Duodenal mucosa (tissue), 2 donors: ENCODE data around the gene GPATCH8.

Source experiments
- H3K27ac ChIP-seq: one replicate; pipeline ENCODE4 v1.7.0; 2013; ENCODE audit warnings: low read depth, low read length
- H3K27me3 ChIP-seq, 2 donors: one replicate each; pipeline ENCODE4 v1.7.0; 2013; ENCODE audit warnings: low read length in 2 of 2, control low read depth in 1 of 2; ENCODE audit not compliant: insufficient read depth in 2 of 2, control insufficient read depth in 1 of 2
- H3K36me3 ChIP-seq, 2 donors: one replicate each; pipeline ENCODE4 v1.7.0; 2013; ENCODE audit warnings: low read length in 2 of 2, control low read depth in 1 of 2; ENCODE audit not compliant: insufficient read depth in 2 of 2, control insufficient read depth in 1 of 2
- H3K4me1 ChIP-seq, 2 donors: one replicate each; pipeline ENCODE4 v1.7.0; 2013; ENCODE audit warnings: low read length in 2 of 2, control low read depth in 1 of 2; ENCODE audit not compliant: insufficient read depth in 2 of 2, control insufficient read depth in 1 of 2
- H3K4me3 ChIP-seq, 2 donors: one replicate each; pipeline ENCODE4 v1.7.0; 2013; ENCODE audit warnings: low read length in 2 of 2, low read depth in 1 of 2
- H3K9ac ChIP-seq, 2 donors: one replicate each; pipeline ENCODE4 v1.7.0; 2013; ENCODE audit warnings: low read length in 2 of 2, low read depth in 1 of 2
- H3K9me3 ChIP-seq, 2 donors: one replicate each; pipeline ENCODE4 v1.7.0; 2013; ENCODE audit warnings: low read length in 2 of 2, control low read depth in 1 of 2; ENCODE audit not compliant: control insufficient read depth in 1 of 2

GPATCH8 gene

DNA sequence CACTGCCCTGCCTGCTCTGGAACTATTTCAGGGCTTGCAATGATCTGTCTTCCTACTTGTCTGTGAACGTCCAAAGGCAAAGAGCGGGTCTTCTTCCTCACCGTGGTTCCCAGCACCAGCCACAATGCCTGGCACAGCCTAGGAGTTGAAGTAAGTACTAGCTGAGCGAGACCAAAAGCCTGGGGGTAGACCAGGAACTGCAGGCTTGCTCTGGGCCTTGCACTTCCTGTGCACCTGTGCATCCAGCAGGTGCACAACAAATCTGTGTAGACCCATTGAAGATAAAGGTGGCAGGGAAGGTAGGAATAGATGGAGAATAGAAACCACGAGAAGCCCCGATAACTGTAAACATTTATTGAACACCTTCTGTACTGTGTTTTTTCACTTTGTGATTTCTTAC, 144.2 kb downstream of the GPATCH8 start:
- no peak overlapping the region for H3K27ac ChIP-seq
- no peaks in the 10 kb centered on the region for H3K9me3 ChIP-seq
- H3K36me3 ChIP-seq: no peaks in the 10 kb centered on the region
- H3K4me3 ChIP-seq: no peak overlapping the region
- H3K27me3 ChIP-seq: peaks cover 13 to 18% of the 10 kb centered on the region in 2 donors
- H3K9ac ChIP-seq: no peak overlapping the region
- no peaks in the 10 kb centered on the region for H3K4me1 ChIP-seq

- Histone ChIP-seq H3K27me3 (peaks cover 13 to 18% of the 10 kb centered on the region in 2 donors), H3K9ac (no peak overlapping the region), H3K4me3 (no peak overlapping the region), H3K36me3 (no peaks in the 10 kb centered on the region), H3K9me3 (no peaks in the 10 kb centered on the region), H3K27ac (no peak overlapping the region), H3K4me1 (no peaks in the 10 kb centered on the region)
Measured at GRCh38 chr17:44358066-44358465, 145.1 kb downstream of the GPATCH8 start.

DNA sequence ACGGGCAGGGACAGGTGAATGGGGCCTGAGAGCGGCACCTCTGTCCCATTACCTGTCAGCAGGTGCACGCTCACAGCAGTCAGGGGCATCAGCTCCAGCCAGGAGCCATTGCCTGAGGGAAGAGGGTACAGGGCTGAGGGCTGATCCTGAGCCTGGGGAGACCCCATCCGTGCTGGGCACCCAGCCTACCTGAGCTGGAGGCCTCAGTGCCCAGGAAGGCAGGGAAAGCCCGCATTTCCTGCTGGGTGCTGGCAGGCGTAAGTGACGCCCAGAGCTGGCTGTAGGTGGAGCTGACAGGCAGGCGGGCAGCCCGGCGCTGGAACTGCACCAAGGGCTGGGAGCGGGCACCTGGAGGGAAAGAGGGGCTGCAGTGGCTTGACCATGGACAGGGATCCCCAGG, 147.0 kb downstream of the GPATCH8 start:
- Histone ChIP-seq H3K36me3 (peaks cover under 1 to 16% of the 10 kb centered on the region in 2 donors), H3K27me3 (peaks cover 0 to 10% of the 10 kb centered on the region in 2 donors), H3K27ac (no peak overlapping the region), H3K9me3 (no peaks in the 10 kb centered on the region), H3K4me3 (no peak overlapping the region), H3K9ac (no peak overlapping the region), H3K4me1 (no peaks in the 10 kb centered on the region)

GRCh38 chr17:44355642-44356099, 147.5 kb downstream of the GPATCH8 start:
- H3K9ac ChIP-seq: no peak overlapping the region
- no peaks in the 10 kb centered on the region for H3K9me3 ChIP-seq
- H3K4me1 ChIP-seq: no peaks in the 10 kb centered on the region
- H3K27me3 ChIP-seq: peaks cover 0 to 6% of the 10 kb centered on the region in 2 donors
- no peak overlapping the region for H3K27ac ChIP-seq
- peaks cover 5 to 22% of the 10 kb centered on the region in 2 donors for H3K36me3 ChIP-seq
- H3K4me3 ChIP-seq: no peak overlapping the region

DNA sequence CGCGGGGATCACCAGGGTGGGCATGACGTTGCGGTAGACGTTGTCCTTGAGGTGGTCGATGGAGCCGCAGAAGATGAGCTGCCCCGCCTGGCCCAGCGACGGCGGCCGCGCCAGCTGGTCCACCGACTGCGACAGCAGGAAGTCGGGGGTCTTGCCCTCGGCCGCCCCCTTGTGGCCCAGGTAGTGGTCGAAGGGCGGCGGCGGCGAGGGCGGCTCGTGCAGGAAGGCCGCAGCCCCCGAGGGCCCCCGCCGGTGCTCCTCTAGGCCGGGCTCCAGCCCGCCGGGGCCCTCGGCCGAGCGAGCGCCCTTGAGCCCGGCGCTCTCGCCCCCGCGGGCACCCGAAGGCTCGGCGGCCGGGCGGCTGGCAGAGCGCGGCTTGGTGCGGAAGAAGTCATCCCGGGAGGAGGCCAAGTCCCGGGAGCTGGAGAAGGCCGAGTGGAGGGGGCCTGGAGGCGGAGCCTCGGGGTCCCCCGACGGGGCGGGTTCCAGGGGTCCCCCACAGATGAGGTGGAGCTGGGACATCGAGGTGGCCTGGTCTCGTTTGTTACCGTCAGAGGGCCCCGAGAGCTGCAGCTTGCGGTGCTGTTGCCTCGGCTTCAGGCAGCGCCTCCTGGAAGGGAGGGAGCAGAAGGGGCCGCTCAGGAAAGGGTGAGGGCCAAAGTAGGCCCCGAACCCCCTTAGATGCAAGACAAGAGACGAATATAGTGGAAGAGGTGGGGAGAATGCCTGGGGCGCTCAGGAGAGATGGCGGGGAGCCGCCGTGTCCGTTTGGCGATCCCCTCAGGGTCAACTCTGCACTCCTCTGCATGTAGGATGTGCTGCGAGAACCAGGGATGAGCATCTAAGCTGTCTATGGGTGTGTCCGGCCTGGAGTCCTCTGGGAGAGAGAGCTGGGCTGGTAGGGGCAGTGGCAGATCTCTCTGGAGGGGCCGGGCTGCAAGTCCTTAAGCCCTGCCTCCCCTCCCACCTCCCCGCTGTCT, 148.3 kb downstream of the GPATCH8 start:
- Histone ChIP-seq H3K9ac (no peak overlapping the region), H3K9me3 (no peaks in the 10 kb centered on the region), H3K36me3 (peaks cover 5 to 27% of the 10 kb centered on the region in 2 donors), H3K27me3 (peaks cover 0 to 4% of the 10 kb centered on the region in 2 donors), H3K4me1 (no peaks in the 10 kb centered on the region), H3K27ac (no peak overlapping the region), H3K4me3 (no peak overlapping the region)

GRCh38 chr17:44353672-44354331, 149.4 kb downstream of the GPATCH8 start:
- Histone ChIP-seq H3K9ac (no peak overlapping the region), H3K4me1 (peaks cover 0 to 4% of the 10 kb centered on the region in 2 donors), H3K36me3 (peaks cover 5 to 38% of the 10 kb centered on the region in 2 donors), H3K27ac (no peak overlapping the region), H3K4me3 (peak overlapping the region in 1 of 2 donors; percentile 36), H3K27me3 (peaks cover 0 to 2% of the 10 kb centered on the region in 2 donors), H3K9me3 (no peaks in the 10 kb centered on the region)

- H3K27me3 ChIP-seq: no peaks in the 10 kb centered on the region
- peaks cover 5 to 42% of the 10 kb centered on the region in 2 donors for H3K36me3 ChIP-seq
- H3K4me1 ChIP-seq: peaks cover 4 to 10% of the 10 kb centered on the region in 2 donors
- H3K9me3 ChIP-seq: no peaks in the 10 kb centered on the region
- no peak overlapping the region for H3K9ac ChIP-seq
- H3K4me3 ChIP-seq: no peak overlapping the region
- no peak overlapping the region for H3K27ac ChIP-seq
Measured at GRCh38 chr17:44352828-44353671, 150.2 kb downstream of the GPATCH8 start.

GRCh38 chr17:44351961-44352827, 151.0 kb downstream of the GPATCH8 start:
- no peak overlapping the region for H3K4me3 ChIP-seq
- H3K9me3 ChIP-seq: no peaks in the 10 kb centered on the region
- peaks cover 4 to 11% of the 10 kb centered on the region in 2 donors for H3K4me1 ChIP-seq
- no peaks in the 10 kb centered on the region for H3K27me3 ChIP-seq
- H3K36me3 ChIP-seq: peaks cover 5 to 42% of the 10 kb centered on the region in 2 donors
- H3K27ac ChIP-seq: no peak overlapping the region
- no peak overlapping the region for H3K9ac ChIP-seq

- peaks cover 4 to 15% of the 10 kb centered on the region in 2 donors for H3K4me1 ChIP-seq
- H3K36me3 ChIP-seq: peaks cover 5 to 42% of the 10 kb centered on the region in 2 donors
- no peak overlapping the region for H3K4me3 ChIP-seq
- no peaks in the 10 kb centered on the region for H3K27me3 ChIP-seq
- no peak overlapping the region for H3K9ac ChIP-seq
- no peaks in the 10 kb centered on the region for H3K9me3 ChIP-seq
- no peak overlapping the region for H3K27ac ChIP-seq
Measured at GRCh38 chr17:44351464-44351863, 151.7 kb downstream of the GPATCH8 start.
